Left lung (tissue), 10 donors: ENCODE data around the gene GALNT2. TPM values are rescaled to one million over a fixed set of nuclear protein-coding genes. Genes with fewer than 3 reads are reported as not detected.

Experiments used
- ATAC-seq: fragments of 200-7000 bp; cut with Tn5 transposase; one replicate; pipeline ENCODE4 v1.9.1; 2020; ENCODE audit warnings: moderate library complexity
- DNase-seq, 4 donors: peaks; one replicate each; pipeline ENCODE4 v3.0.0-alpha.2; 2013 to 2020
- H3K27ac ChIP-seq, 2 donors: fragments of 200-600 bp; sonication (generic) in 1 of 2; one replicate each; pipeline versions ENCODE4 v1.5.0 to v1.8.0; 2020 to 2021
- H3K27me3 ChIP-seq, 2 donors: fragments of 200-600 bp; sonication (generic) in 1 of 2; one replicate each; pipeline versions ENCODE4 v1.5.0 to v1.8.0; 2020 to 2021
- H3K36me3 ChIP-seq, 2 donors: fragments of 200-600 bp; sonication (generic) in 1 of 2; one replicate each; pipeline versions ENCODE4 v1.5.0 to v1.8.0; 2020 to 2021
- H3K4me1 ChIP-seq, 2 donors: fragments of 200-600 bp; one replicate each; pipeline ENCODE4 v1.8.0; 2021
- H3K4me3 ChIP-seq, 2 donors: fragments of 200-600 bp; sonication (generic) in 1 of 2; one replicate each; pipeline versions ENCODE4 v1.5.0 to v1.8.0; 2020 to 2021; ENCODE audit warnings: mild to moderate bottlenecking in 1 of 2
- H3K9me3 ChIP-seq, 2 donors: fragments of 200-600 bp; sonication (generic) in 1 of 2; one replicate each; pipeline versions ENCODE4 v1.5.0 to v1.8.0; 2020 to 2021
- intact Hi-C, 2 donors: fragments of 100-400 bp; cut with DNase I; formaldehyde crosslinking; loops; one replicate each; pipeline versions ENCODE4 v1.11.2 to v1.14.2; 2022
- polyA plus RNA-seq, 6 donors: library from polyadenylated mRNA; unstranded; fragments of 120-200 nt; gene quantifications; one replicate each; pipeline ENCODE4 v1.2.1, GENCODE V29; 2013; ENCODE audit not compliant: insufficient read length in 6 of 6
- total RNA-seq, 2 donors: library from RNA; stranded (reverse); fragmentation: NEBNext Ultra II Directional; extraction: Animal tissue kit (Norgen Biotek cat#: 25700); gene quantifications; one replicate each; pipeline ENCODE4 v1.2.1, GENCODE V29; 2021
- TF ChIP-seq, protein P1 (sequence below), 2 donors: fragments of 200-600 bp; sonication (generic) in 1 of 2; IDR thresholded peaks; one replicate each; pipeline versions ENCODE4 v1.5.0 to v1.8.0; 2021; ENCODE audit warnings: antibody characterized with exemption in 2 of 2
- donor health status: DM: no; HTN: yes; CAD: no.
- donor health status: DM: no; HTN: no; CAD: no.

Gene GALNT2
- total and polyA plus RNA-seq, 8 donors = 27.6 to 114 (median 40.0) TPM

DNA sequence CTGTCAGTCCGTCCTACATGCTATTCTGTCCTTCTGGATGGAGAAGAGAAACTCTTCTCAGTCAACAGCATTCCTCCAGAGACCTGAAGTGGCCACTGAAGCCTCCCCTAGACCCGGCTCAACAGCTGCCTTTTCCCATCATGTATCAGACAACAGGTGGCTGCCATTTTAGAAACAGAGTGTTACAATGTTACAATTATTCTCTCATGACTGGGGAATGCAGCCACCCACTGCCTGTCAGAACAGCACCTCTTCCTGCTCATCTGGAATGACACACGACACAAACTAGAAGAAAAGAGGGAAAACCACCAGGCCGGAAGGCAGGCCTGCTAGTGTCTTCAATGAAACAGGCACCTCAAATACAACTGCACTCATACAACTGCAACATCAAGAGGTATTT is 253.8 kb downstream of the GALNT2 start:
- Histone ChIP-seq H3K4me1 (no peaks in the 10 kb centered on the region), H3K36me3 (no peaks in the 10 kb centered on the region), H3K27me3 (peaks cover 0 to 18% of the 10 kb centered on the region in 2 donors), H3K4me3 (no peak overlapping the region), H3K27ac (no peak overlapping the region), H3K9me3 (no peaks in the 10 kb centered on the region)
- DNase-seq (no peak), ATAC-seq (no peak)
- TF ChIP-seq, protein P1, sequence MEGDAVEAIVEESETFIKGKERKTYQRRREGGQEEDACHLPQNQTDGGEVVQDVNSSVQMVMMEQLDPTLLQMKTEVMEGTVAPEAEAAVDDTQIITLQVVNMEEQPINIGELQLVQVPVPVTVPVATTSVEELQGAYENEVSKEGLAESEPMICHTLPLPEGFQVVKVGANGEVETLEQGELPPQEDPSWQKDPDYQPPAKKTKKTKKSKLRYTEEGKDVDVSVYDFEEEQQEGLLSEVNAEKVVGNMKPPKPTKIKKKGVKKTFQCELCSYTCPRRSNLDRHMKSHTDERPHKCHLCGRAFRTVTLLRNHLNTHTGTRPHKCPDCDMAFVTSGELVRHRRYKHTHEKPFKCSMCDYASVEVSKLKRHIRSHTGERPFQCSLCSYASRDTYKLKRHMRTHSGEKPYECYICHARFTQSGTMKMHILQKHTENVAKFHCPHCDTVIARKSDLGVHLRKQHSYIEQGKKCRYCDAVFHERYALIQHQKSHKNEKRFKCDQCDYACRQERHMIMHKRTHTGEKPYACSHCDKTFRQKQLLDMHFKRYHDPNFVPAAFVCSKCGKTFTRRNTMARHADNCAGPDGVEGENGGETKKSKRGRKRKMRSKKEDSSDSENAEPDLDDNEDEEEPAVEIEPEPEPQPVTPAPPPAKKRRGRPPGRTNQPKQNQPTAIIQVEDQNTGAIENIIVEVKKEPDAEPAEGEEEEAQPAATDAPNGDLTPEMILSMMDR (IDR thresholded peaks at IDR 0.05) = no peak
- intact Hi-C loops = no loop called here

DNA sequence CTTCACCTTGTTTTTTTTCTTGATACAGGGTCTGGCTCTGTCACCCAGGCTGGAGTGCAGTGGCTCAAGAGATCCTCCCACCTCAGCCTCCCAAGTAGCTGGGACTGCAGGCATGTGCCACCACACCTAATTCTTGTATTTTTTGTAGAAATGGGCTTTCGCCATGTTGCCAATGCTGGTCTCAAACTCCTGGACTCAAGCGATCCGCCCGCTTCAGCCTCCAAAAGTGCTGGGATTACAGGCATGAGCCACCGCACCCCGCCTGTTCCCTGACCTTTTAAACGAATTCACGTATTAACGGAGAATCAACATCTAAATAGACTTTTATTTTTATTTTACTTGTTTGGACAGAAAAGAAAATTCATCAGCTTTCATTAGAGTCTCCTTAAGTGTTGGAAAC is 254.3 kb downstream of the GALNT2 start:
- H3K27ac ChIP-seq = no peak overlapping the region
- TF ChIP-seq, protein P1 (IDR thresholded peaks at IDR 0.05) = no peak
- H3K4me1 ChIP-seq = no peaks in the 10 kb centered on the region
- no peaks in the 10 kb centered on the region for H3K9me3 ChIP-seq
- DNase-seq = no peak
- intact Hi-C loops = no loop called here
- ATAC-seq = no peak
- H3K4me3 ChIP-seq = no peak overlapping the region
- H3K27me3 ChIP-seq = peaks cover 0 to 18% of the 10 kb centered on the region in 2 donors
- H3K36me3 ChIP-seq = no peaks in the 10 kb centered on the region

DNA sequence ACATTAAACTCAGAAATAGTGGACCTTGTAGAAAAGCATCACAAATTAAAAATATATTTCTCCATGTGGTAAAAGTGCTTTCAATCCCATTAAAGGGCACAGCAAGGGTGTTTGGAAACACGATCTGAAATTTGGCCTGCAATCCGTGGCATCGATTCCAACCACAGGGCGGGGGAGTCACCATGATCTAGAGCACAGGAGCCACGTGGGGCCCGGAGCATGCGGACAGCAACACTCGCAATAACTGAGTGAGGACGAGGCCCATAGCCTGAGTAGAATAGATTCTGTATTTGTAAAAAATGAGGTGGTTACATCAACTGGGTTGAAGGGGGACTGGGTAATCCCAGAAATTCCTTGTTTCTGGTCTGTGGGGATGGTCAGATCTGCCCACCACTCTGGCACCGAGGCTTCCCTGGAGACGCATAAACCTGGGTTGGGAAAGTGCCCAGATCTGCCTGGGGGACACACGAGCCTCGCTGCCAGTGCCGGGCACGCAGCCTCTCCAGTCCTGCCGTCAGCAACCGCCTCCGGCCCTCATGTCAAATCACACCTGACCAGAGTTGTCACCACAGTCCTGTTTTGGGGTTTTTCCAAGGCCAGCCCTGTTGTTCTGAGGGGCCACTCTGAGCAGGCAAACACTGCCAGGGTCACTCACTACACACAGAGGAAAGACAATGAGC is 254.8 kb downstream of the GALNT2 start:
- Histone ChIP-seq H3K4me1 (no peaks in the 10 kb centered on the region), H3K27ac (no peak overlapping the region), H3K9me3 (no peaks in the 10 kb centered on the region), H3K4me3 (no peak overlapping the region), H3K36me3 (no peaks in the 10 kb centered on the region), H3K27me3 (peaks cover 0 to 13% of the 10 kb centered on the region in 2 donors)
- TF ChIP-seq, protein P1 (IDR thresholded peaks at IDR 0.05) = no peak
- ATAC-seq (no peak), DNase-seq (no peak)
- intact Hi-C loops = no loop called here

DNA sequence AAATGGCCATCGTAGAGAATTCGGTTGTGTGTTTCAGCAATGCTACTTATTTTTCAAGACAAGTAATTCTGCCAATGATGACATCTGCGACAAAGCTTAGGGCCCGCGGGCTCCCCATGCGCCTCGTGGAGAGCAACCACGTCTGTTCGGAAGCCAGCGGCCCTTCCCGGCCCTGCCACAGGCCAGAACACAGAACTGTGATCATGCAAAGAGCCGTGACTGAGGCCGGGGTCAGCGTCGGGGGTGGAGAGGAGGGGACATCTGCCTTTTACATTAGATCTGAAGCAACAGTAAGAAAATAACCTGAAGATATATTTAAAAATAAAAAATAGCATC is 255.4 kb downstream of the GALNT2 start:
- ATAC-seq = no peak
- DNase-seq = no peak
- H3K27ac ChIP-seq = no peak overlapping the region

DNA sequence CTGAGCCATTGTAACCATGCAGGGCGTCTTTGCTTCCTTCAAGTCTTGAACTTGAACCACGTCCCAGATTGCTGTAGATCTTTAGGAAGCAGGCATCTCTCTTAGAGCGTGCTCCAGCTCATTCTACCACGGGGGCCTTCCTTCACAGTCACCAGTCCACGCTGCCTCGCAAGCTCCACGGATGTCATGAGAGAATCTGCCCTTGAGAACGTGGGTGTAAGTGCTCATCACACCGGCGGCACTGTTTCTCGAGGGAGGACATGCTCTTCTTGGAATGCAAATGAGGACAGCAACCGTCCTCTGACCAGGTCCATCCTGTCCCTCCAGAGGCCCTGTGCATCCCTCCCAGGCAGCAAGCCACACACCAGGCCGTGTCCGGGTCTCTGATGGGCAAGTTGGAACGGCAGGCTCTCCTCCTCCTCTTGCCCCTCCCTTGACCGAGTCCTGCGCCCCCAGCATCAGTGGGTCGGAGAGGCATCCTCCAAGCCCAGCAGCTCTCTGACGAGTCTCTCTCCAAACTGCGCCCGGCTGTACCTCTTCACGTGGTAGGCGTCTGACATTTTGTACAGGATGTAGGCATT is 256.0 kb downstream of the GALNT2 start:
- TF ChIP-seq, protein P1 (IDR thresholded peaks at IDR 0.05) = no peak
- Histone ChIP-seq H3K4me3 (no peak overlapping the region), H3K27ac (no peak overlapping the region), H3K36me3 (no peaks in the 10 kb centered on the region), H3K27me3 (peaks cover 0 to 1% of the 10 kb centered on the region in 2 donors), H3K9me3 (no peaks in the 10 kb centered on the region), H3K4me1 (no peaks in the 10 kb centered on the region)
- DNase-seq (no peak), ATAC-seq (no peak)
- intact Hi-C loops = no loop called here

More for the DNA sequence above, 255.4 kb downstream of the GALNT2 start:
- Histone ChIP-seq H3K36me3 (no peaks in the 10 kb centered on the region), H3K9me3 (no peaks in the 10 kb centered on the region), H3K4me3 (no peak overlapping the region), H3K27me3 (peaks cover 0 to 8% of the 10 kb centered on the region in 2 donors), H3K4me1 (no peaks in the 10 kb centered on the region)
- TF ChIP-seq, protein P1 (IDR thresholded peaks at IDR 0.05) = no peak
- intact Hi-C loops = no loop called here
